Activated CD4-positive, alpha-beta memory T cell treated with anti-CD3 and anti-CD28 coated beads, Interleukin-2, amount 10 ng/mL, durations not matched to agents 7 days and 5 days (primary cell): Measurements from ENCODE around the gene PDE3B. TPM values are rescaled to one million over a fixed set of nuclear protein-coding genes. Genes with fewer than 3 reads are reported as not detected.
"Not testable (repeated sequence)": the region's sequence is repeated elsewhere in the genome, so short reads cannot be mapped to it uniquely, and the experiment has no call there.

Experiments
- CTCF ChIA-PET: fragments of 350-600 bp; sonication (Branson Sonifier 250); formaldehyde crosslinking; loops from one replicate; lab custom pipeline; 2021; ENCODE audit warnings: antibody characterized with exemption, inconsistent platforms; lab: Charles Lee
- POLR2A ChIA-PET: fragments of 350-600 bp; sonication (Branson Sonifier 250); formaldehyde crosslinking; loops from one replicate; lab custom pipeline; 2021; ENCODE audit warnings: antibody characterized with exemption; lab: Charles Lee
- DNase-seq: peaks from one replicate; pipeline ENCODE4 v3.0.0-alpha.2; 2020
- H3K27ac Mint-ChIP-seq: one replicate; pipeline ENCODE4 v1.8.0; 2021; ENCODE audit warnings: mild to moderate bottlenecking, mixed read lengths
- H3K27me3 Mint-ChIP-seq: one replicate; pipeline ENCODE4 v1.8.0; 2021; ENCODE audit warnings: mixed read lengths
- H3K36me3 Mint-ChIP-seq: one replicate; pipeline ENCODE4 v1.8.0; 2021; ENCODE audit warnings: low read depth, mixed read lengths
- H3K4me1 Mint-ChIP-seq: one replicate; pipeline ENCODE4 v1.8.0; 2021; ENCODE audit warnings: mixed read lengths
- H3K4me3 Mint-ChIP-seq: one replicate; pipeline ENCODE4 v1.8.0; 2021; ENCODE audit warnings: mild to moderate bottlenecking, mixed read lengths
- H3K9me3 Mint-ChIP-seq: one replicate; pipeline ENCODE4 v1.8.0; 2021; ENCODE audit warnings: mixed read lengths
- total RNA-seq, 2 experiments: library from RNA; stranded (reverse); gene quantifications; one replicate each; pipeline ENCODE4 v1.2.3, GENCODE V29; 2021

Gene PDE3B
- 10 to 100 TPM; 73.9 to 74.9 TPM for total RNA-seq

- ChIA-PET POLR2A (interaction anchor here (1.1 to 5.9 kb wide), 31 partner anchors 9 to 1364 kb away, joined by 3 to 143 read pairs (median 5); partner anchors contain the start of genes COPB1, CYP2R1 and PSMA1), CTCF (interaction anchor here (0.9 to 4.0 kb wide), 19 partner anchors 9 to 264 kb away, joined by 3 to 48 read pairs (median 4); partner anchors contain the start of genes CYP2R1 and PSMA1)
- Mint-ChIP-seq H3K27me3 (no peaks in the 10 kb centered on the region), H3K4me3 (peak within 1 kb of the TSS; percentile 92), H3K27ac (peak within 1 kb of the TSS; percentile 87), H3K4me1 (peaks cover 47% of the 10 kb centered on the region), H3K9me3 (no peaks in the 10 kb centered on the region), H3K36me3 (peaks cover 54% of the 10 kb centered on the region)
- DNase-seq = peak; percentile 85
Measured at GRCh38 chr11:14643697-14644225, at the start of gene PDE3B. PDE3B (plus strand) TSS chr11:14643804; CDS start chr11:14644076, 272 bp downstream.

GRCh38 chr11:14595261-14595660 is 48.3 kb upstream of the PDE3B start:
- peaks cover 75% of the 10 kb centered on the region for H3K36me3 Mint-ChIP-seq
- H3K4me3 Mint-ChIP-seq, H3K27me3 Mint-ChIP-seq, CTCF ChIA-PET, DNase-seq: not testable (repeated sequence)
- H3K9me3 Mint-ChIP-seq = peaks cover 40% of the 10 kb centered on the region
- peaks cover 32% of the 10 kb centered on the region for H3K4me1 Mint-ChIP-seq
- peak overlapping the region; percentile 58 for H3K27ac Mint-ChIP-seq
- POLR2A ChIA-PET = interaction anchor here (0.8 kb wide), 1 partner anchor 17 kb away, joined by 3 read pairs; no protein-coding TSS in a partner anchor

DNA sequence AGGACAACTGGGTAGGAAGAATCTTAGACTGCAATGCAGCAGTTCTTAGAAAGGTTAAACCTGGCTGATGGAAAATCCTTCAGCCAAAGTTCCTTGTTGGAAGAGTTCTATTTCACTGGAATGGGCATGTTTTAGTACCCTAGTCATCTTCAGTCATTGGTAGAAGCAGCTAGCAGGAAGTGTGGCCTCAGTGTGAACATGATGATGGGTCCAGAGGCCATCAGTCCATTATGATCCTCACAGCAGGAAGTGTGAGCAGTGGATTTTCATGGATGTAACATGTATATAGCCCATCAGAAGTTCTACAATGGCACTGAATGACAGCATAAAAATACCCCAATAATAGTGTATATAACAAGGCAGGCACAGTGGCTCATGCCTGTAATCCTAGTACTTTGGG is 35.9 kb upstream of the PDE3B start:
- POLR2A ChIA-PET = no interaction called here
- no peak overlapping the region for H3K27ac Mint-ChIP-seq

GRCh38 chr11:14609902-14610301 is 33.7 kb upstream of the PDE3B start:
- ChIA-PET POLR2A (interaction anchor here (1.1 kb wide), 1 partner anchor 156 kb away, joined by 3 read pairs; no protein-coding TSS in a partner anchor), CTCF (no interaction called here)
- Mint-ChIP-seq H3K9me3 (peaks cover 11% of the 10 kb centered on the region), H3K4me1 (peaks cover 12% of the 10 kb centered on the region), H3K27ac (no peak overlapping the region), H3K4me3 (no peak overlapping the region), H3K27me3 (no peaks in the 10 kb centered on the region), H3K36me3 (peaks cover 68% of the 10 kb centered on the region)
- no peak for DNase-seq

More for the DNA sequence above, 35.9 kb upstream of the PDE3B start:
- peaks cover 73% of the 10 kb centered on the region for H3K36me3 Mint-ChIP-seq
- no peak overlapping the region for H3K4me3 Mint-ChIP-seq
- H3K9me3 Mint-ChIP-seq = peaks cover 17% of the 10 kb centered on the region
- CTCF ChIA-PET = interaction anchor here (2.0 kb wide), 1 partner anchor 300 kb away, joined by 5 read pairs; no protein-coding TSS in a partner anchor
- H3K4me1 Mint-ChIP-seq = peaks cover 7% of the 10 kb centered on the region
- DNase-seq = no peak
- H3K27me3 Mint-ChIP-seq = no peaks in the 10 kb centered on the region

- H3K36me3 Mint-ChIP-seq = peaks cover 60% of the 10 kb centered on the region
- ChIA-PET CTCF (no interaction called here), POLR2A (interaction anchor here (1.2 kb wide), 1 partner anchor 9 kb away, joined by 3 read pairs; no protein-coding TSS in a partner anchor)
- H3K9me3 Mint-ChIP-seq = peaks cover 5% of the 10 kb centered on the region
- peak overlapping the region; percentile 7 for H3K27ac Mint-ChIP-seq
- no peak for DNase-seq
- H3K4me3 Mint-ChIP-seq = no peak overlapping the region
- H3K4me1 Mint-ChIP-seq = peaks cover 12% of the 10 kb centered on the region
- H3K27me3 Mint-ChIP-seq = no peaks in the 10 kb centered on the region
Measured at GRCh38 chr11:14611939-14612338, 31.7 kb upstream of the PDE3B start.

- no peak overlapping the region for H3K27ac Mint-ChIP-seq
- POLR2A ChIA-PET = no interaction called here
Measured at GRCh38 chr11:14612694-14613093, 30.9 kb upstream of the PDE3B start.

GRCh38 chr11:14614091-14614622 is 29.4 kb upstream of the PDE3B start:
- peaks cover 15% of the 10 kb centered on the region for H3K4me1 Mint-ChIP-seq
- CTCF ChIA-PET = no interaction called here
- POLR2A ChIA-PET = interaction anchor here (1.1 to 1.3 kb wide), 2 partner anchors 36 to 278 kb away, joined by 3 read pairs; partner anchors contain the start of gene CYP2R1
- no peak overlapping the region for H3K27ac Mint-ChIP-seq
- no peak overlapping the region for H3K4me3 Mint-ChIP-seq
- H3K9me3 Mint-ChIP-seq = no peaks in the 10 kb centered on the region
- no peaks in the 10 kb centered on the region for H3K27me3 Mint-ChIP-seq
- DNase-seq = no peak
- H3K36me3 Mint-ChIP-seq = peaks cover 52% of the 10 kb centered on the region

More at GRCh38 chr11:14612694-14613093, 30.9 kb upstream of the PDE3B start:
- no peak overlapping the region for H3K4me3 Mint-ChIP-seq
- no peaks in the 10 kb centered on the region for H3K27me3 Mint-ChIP-seq
- CTCF ChIA-PET = no interaction called here
- peaks cover 56% of the 10 kb centered on the region for H3K36me3 Mint-ChIP-seq
- peaks cover 1% of the 10 kb centered on the region for H3K9me3 Mint-ChIP-seq
- peaks cover 14% of the 10 kb centered on the region for H3K4me1 Mint-ChIP-seq
- no peak for DNase-seq

DNA sequence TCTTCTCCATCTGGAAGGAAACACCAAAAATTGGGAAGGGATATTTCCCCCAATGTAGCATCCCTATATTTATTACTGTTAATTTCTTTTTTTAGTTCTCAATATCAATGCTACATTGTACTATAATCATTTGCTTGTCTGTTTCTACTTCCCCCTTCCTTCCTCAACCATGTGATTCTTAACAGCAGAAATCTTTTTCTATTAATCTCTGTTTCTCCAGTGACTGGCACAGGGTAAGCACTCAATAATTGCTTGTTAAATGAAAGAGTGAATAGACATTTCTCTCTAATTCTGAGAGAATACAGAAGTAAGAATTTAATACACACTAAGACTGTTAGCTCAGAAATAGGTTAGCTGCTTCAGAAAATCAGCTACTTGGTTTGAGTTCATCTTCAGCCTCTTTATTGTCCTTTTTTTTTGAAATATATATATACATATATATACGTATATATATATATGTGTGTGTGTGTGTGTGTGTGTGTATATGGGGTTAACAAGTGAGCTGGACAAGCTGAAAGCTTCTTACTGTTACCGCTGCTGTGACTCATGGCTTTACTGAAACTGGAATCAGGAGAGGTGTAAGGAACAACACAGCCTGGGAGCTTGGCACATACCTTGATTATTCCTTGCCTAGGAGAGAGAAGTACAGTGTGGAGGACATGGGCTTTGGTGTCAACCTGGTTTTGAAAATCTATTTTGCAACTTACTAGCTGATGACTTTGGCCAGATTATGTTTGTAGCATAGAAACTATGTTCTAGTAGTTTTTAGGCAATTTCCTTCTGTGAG is 26.2 kb upstream of the PDE3B start:
- POLR2A ChIA-PET = interaction anchor here (1.0 kb wide), 1 partner anchor 39 kb away, joined by 3 read pairs; no protein-coding TSS in a partner anchor
- H3K9me3 Mint-ChIP-seq = no peaks in the 10 kb centered on the region
- H3K4me1 Mint-ChIP-seq = peaks cover 12% of the 10 kb centered on the region
- DNase-seq = no peak
- H3K36me3 Mint-ChIP-seq = peaks cover 37% of the 10 kb centered on the region
- no peak overlapping the region for H3K27ac Mint-ChIP-seq
- CTCF ChIA-PET = interaction anchor here (1.0 to 1.1 kb wide), 2 partner anchors 27 to 39 kb away, joined by 3 to 4 read pairs; no protein-coding TSS in a partner anchor
- no peaks in the 10 kb centered on the region for H3K27me3 Mint-ChIP-seq
- no peak overlapping the region for H3K4me3 Mint-ChIP-seq

- peaks cover 8% of the 10 kb centered on the region for H3K4me1 Mint-ChIP-seq
- no peak for DNase-seq
- CTCF ChIA-PET = interaction anchor here (1.0 to 1.1 kb wide), 2 partner anchors 26 to 39 kb away, joined by 3 to 4 read pairs; no protein-coding TSS in a partner anchor
- no peaks in the 10 kb centered on the region for H3K9me3 Mint-ChIP-seq
- POLR2A ChIA-PET = interaction anchor here (1.0 kb wide), 1 partner anchor 39 kb away, joined by 3 read pairs; no protein-coding TSS in a partner anchor
- no peak overlapping the region for H3K4me3 Mint-ChIP-seq
- H3K36me3 Mint-ChIP-seq = peaks cover 40% of the 10 kb centered on the region
- no peak overlapping the region for H3K27ac Mint-ChIP-seq
- no peaks in the 10 kb centered on the region for H3K27me3 Mint-ChIP-seq
Measured at GRCh38 chr11:14618060-14618459, 25.5 kb upstream of the PDE3B start.

GRCh38 chr11:14619603-14620531 is 23.7 kb upstream of the PDE3B start:
- peaks cover 47% of the 10 kb centered on the region for H3K36me3 Mint-ChIP-seq
- no peaks in the 10 kb centered on the region for H3K27me3 Mint-ChIP-seq
- H3K27ac Mint-ChIP-seq = no peak overlapping the region
- no peak overlapping the region for H3K4me3 Mint-ChIP-seq
- DNase-seq = no peak
- CTCF ChIA-PET = interaction anchor here (1.0 to 1.5 kb wide), 2 partner anchors 288 to 289 kb away, joined by 4 to 5 read pairs; no protein-coding TSS in a partner anchor
- H3K9me3 Mint-ChIP-seq = peaks cover 2% of the 10 kb centered on the region
- H3K4me1 Mint-ChIP-seq = peaks cover 5% of the 10 kb centered on the region
- POLR2A ChIA-PET = interaction anchor here (0.7 to 2.1 kb wide), 4 partner anchors 25 to 100 kb away, joined by 3 to 6 read pairs (median 3); partner anchors contain the start of gene PSMA1

DNA sequence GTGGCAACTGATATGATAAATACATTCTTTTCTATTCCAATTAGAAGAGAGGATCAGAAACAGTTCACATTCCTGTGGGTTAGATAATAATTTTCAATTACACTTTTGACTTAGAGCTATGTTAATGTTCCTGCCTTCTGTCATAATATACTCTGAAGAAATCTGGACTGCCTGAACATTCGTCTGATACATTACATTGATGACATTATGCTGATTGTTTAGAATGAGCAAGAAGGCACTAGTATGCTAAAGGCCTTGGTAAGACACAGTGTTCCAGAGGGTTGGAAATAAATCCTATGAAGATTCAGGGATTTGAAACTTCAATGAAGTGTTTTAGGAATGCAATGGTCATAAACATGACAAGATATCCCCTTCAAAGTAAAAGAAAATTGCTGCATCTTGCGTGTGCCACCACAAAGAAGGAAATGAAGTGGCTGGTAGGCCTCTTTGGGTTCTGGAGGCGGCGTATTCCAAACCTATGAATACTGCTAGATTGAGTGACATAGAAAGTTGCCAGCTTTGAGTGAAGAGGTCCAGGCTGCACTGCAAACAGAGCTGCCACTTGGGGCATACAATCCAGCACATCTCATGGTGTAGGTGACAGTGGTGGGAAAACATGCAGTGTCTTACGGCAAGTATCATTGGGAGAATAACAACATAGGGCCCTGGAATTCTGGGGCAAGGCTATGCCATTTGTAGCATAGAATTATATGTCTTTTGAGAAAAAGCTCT is 21.2 kb upstream of the PDE3B start:
- peaks cover 13% of the 10 kb centered on the region for H3K9me3 Mint-ChIP-seq
- ChIA-PET CTCF (interaction anchor here (1.0 to 1.6 kb wide), 2 partner anchors 14 to 285 kb away, joined by 3 to 17 read pairs; no protein-coding TSS in a partner anchor), POLR2A (interaction anchor here (0.9 to 1.4 kb wide), 2 partner anchors 43 to 123 kb away, joined by 3 read pairs; partner anchors contain the start of gene COPB1)
- no peak for DNase-seq
- H3K4me3 Mint-ChIP-seq = no peak overlapping the region
- peaks cover 23% of the 10 kb centered on the region for H3K4me1 Mint-ChIP-seq
- no peaks in the 10 kb centered on the region for H3K27me3 Mint-ChIP-seq
- no peak overlapping the region for H3K27ac Mint-ChIP-seq
- H3K36me3 Mint-ChIP-seq = peaks cover 50% of the 10 kb centered on the region
